Mesenchymal stem cell (in vitro differentiated cells and primary cell): ENCODE data around the gene WWOX.

Experiments
- DNase-seq: peaks from one replicate; pipeline ENCODE4 v3.0.0-alpha.2; 2013
- H2AFZ ChIP-seq: one replicate; pipeline ENCODE4 v1.6.1; 2013; ENCODE audit warnings: low read depth, mild to moderate bottlenecking, control low read depth, inconsistent platforms, low read length, moderate library complexity
- H2AK5ac ChIP-seq: 2 replicates; pipeline ENCODE4 v1.6.1; 2013; ENCODE audit warnings: low read length, moderate library complexity, mild to moderate bottlenecking, inconsistent platforms; ENCODE audit not compliant: severe bottlenecking
- H2BK120ac ChIP-seq: one replicate; pipeline ENCODE4 v1.6.1; 2013; ENCODE audit warnings: low read depth, mild to moderate bottlenecking, inconsistent platforms, low read length, moderate library complexity
- H2BK12ac ChIP-seq, 2 experiments: one replicate each; pipeline ENCODE4 v1.6.1; 2013; ENCODE audit warnings: inconsistent platforms in 2 of 2, low read length in 2 of 2, mild to moderate bottlenecking in 2 of 2, moderate library complexity in 2 of 2, control low read depth in 1 of 2
- H2BK15ac ChIP-seq: one replicate; pipeline ENCODE4 v1.6.1; 2013; ENCODE audit warnings: mild to moderate bottlenecking, low read depth, inconsistent platforms; ENCODE audit not compliant: poor library complexity, severe bottlenecking
- H2BK5ac ChIP-seq: 2 replicates; pipeline ENCODE4 v1.6.1; 2013; ENCODE audit warnings: low read depth, mild to moderate bottlenecking, low read length, control low read depth, inconsistent platforms; ENCODE audit not compliant: poor library complexity, severe bottlenecking
- H3K14ac ChIP-seq, 2 experiments: one replicate each; pipeline ENCODE4 v1.6.1; 2013; ENCODE audit warnings: inconsistent platforms in 2 of 2, low read length in 2 of 2, control low read depth in 1 of 2, mild to moderate bottlenecking in 1 of 2, moderate library complexity in 1 of 2
- H3K18ac ChIP-seq, 2 experiments: one replicate each; pipeline ENCODE4 v1.6.1; 2013; ENCODE audit warnings: inconsistent platforms in 2 of 2, low read length in 2 of 2, control low read depth in 1 of 2, low read depth in 1 of 2, mild to moderate bottlenecking in 1 of 2
- H3K23ac ChIP-seq, 2 experiments: one replicate each; pipeline ENCODE4 v1.6.1; 2013; ENCODE audit warnings: inconsistent platforms in 2 of 2, low read length in 2 of 2, mild to moderate bottlenecking in 2 of 2, moderate library complexity in 2 of 2, control low read depth in 1 of 2
- H3K27ac ChIP-seq: 2 replicates; pipeline ENCODE4 v1.5.1; 2013; ENCODE audit warnings: mild to moderate bottlenecking, moderate library complexity, low read length, control low read depth, inconsistent platforms; ENCODE audit not compliant: poor library complexity, severe bottlenecking
- H3K27me3 ChIP-seq, 2 experiments: 2 replicates each; pipeline versions ENCODE4 v1.6.1 to v1.7.0; 2013; ENCODE audit warnings: low read length in 2 of 2, mild to moderate bottlenecking in 2 of 2, moderate library complexity in 2 of 2, control low read depth in 1 of 2, inconsistent platforms in 1 of 2; ENCODE audit not compliant: control insufficient read depth in 1 of 2, insufficient read depth in 1 of 2
- H3K36me3 ChIP-seq, 2 experiments: 2 replicates each; pipeline versions ENCODE4 v1.6.1 to v1.7.0; 2013; ENCODE audit warnings: low read length in 2 of 2, control low read depth in 1 of 2, inconsistent platforms in 1 of 2, low read depth in 1 of 2, mild to moderate bottlenecking in 1 of 2; ENCODE audit not compliant: insufficient read depth in 2 of 2, control insufficient read depth in 1 of 2
- H3K4ac ChIP-seq, 2 experiments: one replicate each; pipeline ENCODE4 v1.6.1; 2013; ENCODE audit warnings: inconsistent platforms in 2 of 2, low read length in 2 of 2, mild to moderate bottlenecking in 2 of 2, moderate library complexity in 2 of 2, control low read depth in 1 of 2, low read depth in 1 of 2
- H3K4me1 ChIP-seq: 2 replicates; pipeline ENCODE4 v1.6.1; 2013; ENCODE audit warnings: low read depth, low read length, control low read depth; ENCODE audit not compliant: control insufficient read depth, insufficient read depth
- H3K4me2 ChIP-seq: 2 replicates; pipeline ENCODE4 v1.6.1; 2013; ENCODE audit warnings: low read length, mild to moderate bottlenecking, inconsistent platforms; ENCODE audit not compliant: poor library complexity, severe bottlenecking
- H3K4me3 ChIP-seq, 2 experiments: 2 replicates each; pipeline versions ENCODE4 v1.5.1 to v1.7.0; 2013; ENCODE audit warnings: low read length in 2 of 2, mild to moderate bottlenecking in 2 of 2, control low read depth in 1 of 2, low read depth in 1 of 2; ENCODE audit not compliant: insufficient read depth in 1 of 2
- H3K79me1 ChIP-seq: replicated peaks from 2 replicates; pipeline ENCODE4 v1.6.1; 2013; ENCODE audit warnings: mild to moderate bottlenecking, control low read depth, low read length, inconsistent platforms; ENCODE audit not compliant: poor library complexity, severe bottlenecking
- H3K9ac ChIP-seq: 2 replicates; pipeline ENCODE4 v1.7.0; 2013; ENCODE audit warnings: mild to moderate bottlenecking, low read length, moderate library complexity
- H3K9me3 ChIP-seq: 2 replicates; pipeline ENCODE4 v1.7.0; 2013; ENCODE audit warnings: mild to moderate bottlenecking, low read length; ENCODE audit not compliant: control insufficient read depth
- H4K8ac ChIP-seq: one replicate; pipeline ENCODE4 v1.6.1; 2013; ENCODE audit warnings: inconsistent platforms, mild to moderate bottlenecking, low read length, moderate library complexity
- H4K91ac ChIP-seq: one replicate; pipeline ENCODE4 v1.6.1; 2013; ENCODE audit warnings: mild to moderate bottlenecking, low read length, inconsistent platforms
- WGBS: methylation state at CpG from one replicate; pipeline ENCODE4 v1.1.7; 2013; ENCODE audit warnings: mixed read lengths; 5-methylcytosine and 5-hydroxymethylcytosine counted together

The WWOX gene

DNA sequence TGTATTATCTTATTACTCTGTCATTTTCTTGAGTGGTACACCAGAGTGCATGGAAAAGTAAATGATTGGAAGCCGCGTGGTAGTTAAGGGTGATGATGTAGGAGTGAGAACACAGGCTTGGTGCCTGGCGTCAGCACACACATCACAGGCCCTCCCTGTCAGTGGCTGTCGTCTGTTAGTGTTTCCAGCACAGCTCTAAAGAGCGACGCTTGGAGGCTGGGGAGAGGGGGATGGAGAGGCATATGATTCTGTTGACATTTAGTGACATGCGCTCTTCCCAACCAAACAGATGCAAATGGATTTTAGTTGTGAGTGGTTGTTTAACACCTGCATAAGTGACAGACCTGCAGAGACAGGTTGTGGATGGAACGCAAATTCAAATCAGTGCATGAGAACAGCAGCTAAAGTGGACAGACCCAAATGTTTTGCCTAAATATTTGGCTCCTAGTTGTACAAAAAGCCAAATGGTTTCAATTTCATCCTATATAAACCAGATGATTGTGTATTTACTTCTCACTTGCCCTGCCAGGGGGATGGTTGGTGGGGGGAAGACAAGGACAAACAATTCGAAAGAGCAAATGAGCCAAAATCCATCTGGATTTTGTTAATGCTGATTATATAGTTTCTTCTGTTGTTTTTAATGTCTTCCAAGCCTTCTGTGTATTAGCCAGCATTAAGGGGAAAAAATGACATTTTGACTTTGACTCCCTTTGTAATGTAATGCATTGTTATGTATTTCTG, 222.3 kb downstream of the WWOX start:
- Histone ChIP-seq H3K18ac (no peak overlapping the region), H3K27me3 (no peaks in the 10 kb centered on the region), H3K4me3 (no peak overlapping the region), H2BK15ac (no peak overlapping the region), H3K14ac (no peak overlapping the region), H2AFZ (no peak overlapping the region), H3K4ac (no peak overlapping the region), H3K23ac (no peak overlapping the region), H4K91ac (no peak overlapping the region), H3K4me1 (peaks cover 3% of the 10 kb centered on the region), H3K9me3 (no peaks in the 10 kb centered on the region), H3K79me1 (no peaks in the 10 kb centered on the region), H4K8ac (no peak overlapping the region), H2AK5ac (no peak overlapping the region), H2BK120ac (no peak overlapping the region), H2BK12ac (peak overlapping the region in 1 of 2 experiments; percentile 17), H3K9ac (no peak overlapping the region), H3K36me3 (no peaks in the 10 kb centered on the region), H2BK5ac (no peak overlapping the region), H3K27ac (no peak overlapping the region), H3K4me2 (no peak overlapping the region)
- 68% methylated on average over 8 of the region's 9 CpGs for WGBS
- DNase-seq = no peak

DNA sequence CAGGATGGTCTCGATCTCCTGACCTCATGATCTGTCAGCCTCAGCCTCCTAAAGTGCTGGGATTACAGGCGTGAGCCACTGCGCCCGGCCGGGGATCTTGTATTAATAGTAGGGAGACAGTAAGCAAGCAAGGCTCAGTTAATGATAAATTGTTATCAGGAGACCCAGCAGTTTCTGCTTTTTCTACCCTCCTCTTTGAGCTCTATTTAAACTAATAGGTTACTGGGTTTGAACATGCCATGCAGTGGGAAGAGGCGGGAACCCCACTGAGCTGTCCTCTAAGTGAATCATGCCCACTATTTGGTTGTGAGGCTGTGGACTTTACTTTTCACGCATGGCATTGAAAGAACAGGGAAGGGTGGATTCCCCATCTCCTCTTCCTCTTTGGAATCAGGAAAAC, 223.9 kb downstream of the WWOX start:
- Histone ChIP-seq H3K9me3 (no peaks in the 10 kb centered on the region), H3K4ac (no peak overlapping the region), H2BK12ac (no peak overlapping the region), H3K36me3 (no peaks in the 10 kb centered on the region), H3K4me3 (no peak overlapping the region), H3K4me1 (peaks cover 1% of the 10 kb centered on the region), H2AFZ (no peak overlapping the region), H2AK5ac (no peak overlapping the region), H3K18ac (no peak overlapping the region), H4K8ac (no peak overlapping the region), H2BK120ac (no peak overlapping the region), H3K27ac (no peak overlapping the region), H3K79me1 (no peaks in the 10 kb centered on the region), H3K9ac (no peak overlapping the region), H3K14ac (no peak overlapping the region), H4K91ac (no peak overlapping the region), H2BK15ac (no peak overlapping the region), H2BK5ac (no peak overlapping the region), H3K27me3 (no peaks in the 10 kb centered on the region), H3K23ac (no peak overlapping the region), H3K4me2 (no peak overlapping the region)
- 92% methylated on average over 6 of the region's 7 CpGs for WGBS
- no peak for DNase-seq

GRCh38 chr16:78324649-78325285, 225.3 kb downstream of the WWOX start:
- no peak overlapping the region for H2BK120ac ChIP-seq
- H3K14ac ChIP-seq = no peak overlapping the region
- no peak overlapping the region for H3K23ac ChIP-seq
- no peak overlapping the region for H3K4ac ChIP-seq
- no peak overlapping the region for H2BK15ac ChIP-seq
- H3K9ac ChIP-seq = no peak overlapping the region
- no peak for DNase-seq
- no peak overlapping the region for H3K18ac ChIP-seq
- no peak overlapping the region for H2AFZ ChIP-seq
- WGBS = 61% methylated on average over 4 of the region's 6 CpGs
- H3K4me2 ChIP-seq = no peak overlapping the region
- H3K27me3 ChIP-seq = no peaks in the 10 kb centered on the region
- no peak overlapping the region for H4K91ac ChIP-seq
- H4K8ac ChIP-seq = no peak overlapping the region
- no peak overlapping the region for H2BK5ac ChIP-seq
- H3K4me3 ChIP-seq = no peak overlapping the region
- H2BK12ac ChIP-seq = no peak overlapping the region
- H3K36me3 ChIP-seq = no peaks in the 10 kb centered on the region
- H3K79me1 ChIP-seq = no peaks in the 10 kb centered on the region
- no peak overlapping the region for H2AK5ac ChIP-seq
- H3K9me3 ChIP-seq = no peaks in the 10 kb centered on the region
- H3K4me1 ChIP-seq = no peaks in the 10 kb centered on the region
- peak overlapping the region; percentile 1 for H3K27ac ChIP-seq

DNA sequence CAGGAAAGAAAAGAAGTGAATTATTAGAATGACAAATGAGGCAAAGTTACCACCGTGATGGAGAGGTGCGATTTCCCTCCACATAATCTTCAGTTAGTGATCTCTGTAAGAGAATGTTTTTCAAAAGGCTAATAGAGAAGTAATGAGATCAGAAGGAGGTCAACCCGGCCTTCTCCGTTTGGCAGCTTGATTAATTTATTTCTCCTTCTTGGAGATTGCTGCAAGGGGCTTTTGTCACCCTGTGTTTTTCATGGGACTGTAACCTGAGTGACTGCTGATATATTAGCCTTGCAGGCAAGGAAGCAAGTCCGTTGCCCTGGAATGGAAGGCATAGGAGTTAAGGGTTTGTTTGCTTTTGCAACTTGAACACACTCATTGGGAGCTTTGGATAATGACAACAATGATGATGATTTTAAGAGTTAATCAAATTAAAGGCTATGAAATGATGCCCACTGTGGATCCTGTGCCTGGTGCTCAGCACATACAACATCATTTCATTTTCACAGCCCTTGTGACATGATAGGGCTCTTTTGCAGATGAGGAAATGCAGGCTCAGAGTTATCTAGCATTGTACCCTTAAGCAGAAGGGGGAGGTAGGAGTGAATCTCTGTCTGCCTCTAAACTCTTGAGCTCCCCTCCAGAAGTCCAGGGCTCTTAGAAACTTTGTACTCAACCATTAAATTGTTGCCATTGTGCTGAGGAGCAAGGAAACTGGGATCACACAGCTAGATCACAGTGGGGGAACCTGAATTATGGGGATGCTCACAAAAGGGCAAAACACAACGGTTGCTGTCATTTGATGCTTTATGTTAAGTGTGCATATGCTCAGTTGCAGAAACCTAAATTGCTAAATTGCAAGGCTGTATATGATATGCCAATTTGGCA, 226.3 kb downstream of the WWOX start:
- no peak overlapping the region for H4K91ac ChIP-seq
- H3K27me3 ChIP-seq = no peaks in the 10 kb centered on the region
- H2BK120ac ChIP-seq = no peak overlapping the region
- H2BK12ac ChIP-seq = no peak overlapping the region
- H3K27ac ChIP-seq = peak overlapping the region; percentile 13
- H3K4me3 ChIP-seq = no peak overlapping the region
- H3K36me3 ChIP-seq = no peaks in the 10 kb centered on the region
- H3K18ac ChIP-seq = peak overlapping the region in 1 of 2 experiments; percentile 30
- peak overlapping the region in 1 of 2 experiments; percentile 30 for H3K4ac ChIP-seq
- H3K4me2 ChIP-seq = no peak overlapping the region
- H3K79me1 ChIP-seq = no peaks in the 10 kb centered on the region
- no peak overlapping the region for H2BK5ac ChIP-seq
- no peak overlapping the region for H3K23ac ChIP-seq
- no peak overlapping the region for H3K9ac ChIP-seq
- no peak for DNase-seq
- no peak overlapping the region for H4K8ac ChIP-seq
- H3K4me1 ChIP-seq = no peaks in the 10 kb centered on the region
- 67% methylated on average over 6 of the region's 6 CpGs for WGBS
- no peak overlapping the region for H2AK5ac ChIP-seq
- no peak overlapping the region for H2AFZ ChIP-seq
- H3K14ac ChIP-seq = no peak overlapping the region
- no peaks in the 10 kb centered on the region for H3K9me3 ChIP-seq
- no peak overlapping the region for H2BK15ac ChIP-seq
